HPDE6-E6E7 (cell line): ENCODE measurements around the gene CADM1.

Experiments
- DNase-seq: peaks from one replicate; pipeline ENCODE4 v3.0.0; 2011; ENCODE audit warnings: missing footprints; ENCODE audit errors: extremely low spot score

Gene CADM1

DNA sequence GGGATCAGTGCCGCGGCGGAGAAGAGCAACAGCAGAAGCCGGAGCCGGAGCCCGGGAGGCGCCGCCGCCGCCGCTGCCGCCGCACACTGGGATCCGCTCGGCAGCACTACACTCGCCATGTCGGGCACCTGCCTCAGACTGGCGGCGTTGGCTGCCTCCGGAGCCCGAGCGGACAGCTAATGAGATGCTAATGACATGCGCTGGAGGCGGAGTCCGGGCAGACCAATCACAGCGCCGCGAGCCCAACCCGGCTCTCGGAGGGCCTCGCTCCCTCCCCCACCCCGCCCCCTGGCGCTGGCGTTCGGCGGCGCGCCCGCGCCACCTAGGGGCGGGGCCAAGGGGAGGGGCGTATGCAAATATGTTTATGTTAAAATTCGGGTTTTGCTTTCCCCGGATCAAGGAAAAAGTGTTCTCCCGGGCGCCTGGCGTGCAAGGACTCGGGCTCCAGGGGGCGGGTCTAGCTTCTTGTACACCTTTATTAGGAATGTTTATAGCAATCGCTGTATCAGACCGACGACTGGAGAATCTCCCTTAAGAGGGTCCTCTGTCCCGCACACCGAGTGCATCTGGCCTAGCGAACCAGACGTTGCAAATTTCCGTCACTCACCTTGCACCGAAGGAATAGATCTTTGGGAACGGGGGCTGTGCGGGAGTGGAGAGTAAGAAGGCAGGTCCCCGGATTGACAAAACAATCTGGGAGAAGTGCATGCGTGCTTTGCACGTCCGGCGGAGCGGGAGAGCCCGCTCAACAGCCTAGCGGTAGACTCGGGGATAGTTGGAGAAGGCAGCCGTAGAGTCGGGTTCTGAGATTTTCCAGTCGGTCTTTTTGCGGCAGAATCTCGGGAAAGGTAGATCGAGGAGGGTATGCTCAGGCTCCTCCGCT is at the start of gene CADM1:
CADM1 (minus strand) TSS at position 140 of the 883 bp plus-strand sequence.
- no peak for DNase-seq

GRCh38 chr11:115552773-115553438 is 48.7 kb upstream of the CADM1 start:
- no peak for DNase-seq

GRCh38 chr11:115552151-115552772 is 48.0 kb upstream of the CADM1 start:
- no peak for DNase-seq

DNA sequence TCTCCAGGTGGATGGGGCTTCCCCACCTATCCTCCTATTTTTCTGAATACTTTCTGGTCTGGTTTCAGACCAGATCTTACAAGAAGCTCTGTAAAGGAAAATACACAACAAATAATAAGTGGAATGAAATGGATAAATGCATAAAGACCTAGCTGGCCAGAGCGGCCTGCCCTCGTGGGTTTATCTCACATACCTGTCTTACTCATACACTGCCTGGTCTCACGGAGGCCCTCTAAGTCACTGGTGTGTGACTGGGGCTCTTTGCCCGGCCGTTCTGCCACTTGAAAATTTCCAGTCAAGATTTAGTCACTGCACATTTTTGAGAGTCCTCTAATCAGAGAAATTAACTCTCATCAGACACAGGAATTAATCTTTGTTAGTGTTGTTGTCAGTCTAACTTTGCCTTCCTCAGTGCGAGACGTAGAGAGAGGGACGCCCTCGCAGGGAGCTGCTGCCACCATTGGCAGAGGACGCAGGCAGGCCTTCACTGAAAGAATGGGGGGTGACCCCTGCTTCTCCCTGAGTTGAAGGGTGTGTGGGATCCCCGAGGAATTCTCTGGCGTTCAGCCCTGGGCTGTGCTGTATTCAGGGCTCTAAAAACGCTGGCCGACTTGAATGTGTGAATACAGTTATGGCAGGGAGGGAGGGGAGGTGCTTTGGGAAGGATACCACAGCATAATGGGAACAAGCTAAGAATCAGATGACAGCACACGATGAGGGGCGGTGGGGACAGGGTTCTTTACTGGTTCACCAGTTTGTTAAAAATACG is 46.3 kb upstream of the CADM1 start:
- no peak for DNase-seq

- DNase-seq, result no peak
Measured at GRCh38 chr11:115548878-115549528, 44.8 kb upstream of the CADM1 start.

- no peak for DNase-seq
Measured at GRCh38 chr11:115545581-115546210, 41.5 kb upstream of the CADM1 start.

DNA sequence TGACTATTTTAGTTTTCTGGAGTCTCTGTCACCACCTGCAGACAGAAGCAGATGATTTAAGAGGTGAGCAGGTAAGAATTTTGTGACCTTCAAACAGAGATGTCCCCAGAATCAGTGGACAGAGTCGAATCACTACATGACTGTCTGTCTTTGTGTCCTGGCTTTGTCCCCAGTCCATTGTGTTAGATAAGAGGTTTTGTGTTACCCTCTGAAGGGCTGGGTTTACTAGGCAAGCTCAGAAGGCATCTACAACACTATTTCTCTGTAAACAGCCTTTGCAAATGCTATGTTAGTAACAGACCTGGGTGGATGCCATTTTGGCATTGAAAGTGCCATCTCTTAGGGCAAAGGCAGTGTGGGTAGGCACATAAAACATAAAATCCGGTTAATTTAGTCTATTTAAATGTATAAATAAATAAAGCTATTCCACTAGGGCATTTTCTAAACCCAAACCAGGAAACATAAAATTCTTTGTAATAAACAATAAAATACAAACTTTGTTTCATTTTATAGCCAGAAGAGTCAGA is 40.3 kb upstream of the CADM1 start:
- DNase-seq, result no peak

DNA sequence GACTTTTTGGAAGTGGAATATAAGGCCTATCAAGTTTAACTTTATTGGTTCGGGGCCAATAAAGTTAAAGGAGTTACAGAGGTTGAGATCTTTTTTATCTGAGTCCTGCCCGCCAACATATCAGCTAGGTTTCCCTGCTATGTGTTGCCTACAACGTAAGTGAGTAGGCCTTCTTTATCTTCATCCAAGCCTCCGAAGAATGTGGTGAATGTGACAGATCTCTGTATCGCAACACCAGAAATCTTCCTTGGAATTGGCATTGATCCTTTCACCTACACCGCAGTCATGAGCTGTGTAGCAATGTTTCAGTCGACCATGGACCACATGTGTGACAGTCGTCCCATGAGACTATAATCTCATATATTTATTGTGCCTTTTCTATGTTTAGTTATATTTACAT is 37.3 kb upstream of the CADM1 start:
- DNase-seq, result no peak

DNA sequence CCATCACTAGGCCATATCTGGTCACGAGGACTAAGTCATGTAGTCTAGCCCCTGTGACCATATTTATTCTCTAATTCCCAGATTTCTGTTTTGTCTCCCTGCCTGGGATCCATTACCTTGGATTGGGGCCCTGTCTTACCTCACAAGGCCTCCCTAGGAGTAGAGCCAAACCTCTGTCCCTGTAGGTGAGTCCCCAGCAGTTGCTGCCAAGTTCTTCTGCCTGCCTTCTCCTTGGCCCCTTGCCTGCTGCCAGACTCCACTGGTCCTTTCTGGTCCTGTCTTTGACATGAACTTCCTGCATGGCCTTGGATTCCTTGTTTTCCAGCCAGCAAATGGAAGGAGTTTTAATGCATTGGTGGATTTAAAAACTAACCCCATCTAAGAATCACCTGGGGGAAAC is 35.6 kb upstream of the CADM1 start:
- DNase-seq, result no peak

- no peak for DNase-seq
Measured at GRCh38 chr11:115535781-115536180, 31.6 kb upstream of the CADM1 start.

- DNase-seq, result no peak
Measured at GRCh38 chr11:115530752-115531151, 26.5 kb upstream of the CADM1 start.

- DNase-seq, result no peak
Measured at GRCh38 chr11:115528225-115528624, 24.0 kb upstream of the CADM1 start.

- DNase-seq, result no peak
Measured at GRCh38 chr11:115527534-115528125, 23.4 kb upstream of the CADM1 start.

DNA sequence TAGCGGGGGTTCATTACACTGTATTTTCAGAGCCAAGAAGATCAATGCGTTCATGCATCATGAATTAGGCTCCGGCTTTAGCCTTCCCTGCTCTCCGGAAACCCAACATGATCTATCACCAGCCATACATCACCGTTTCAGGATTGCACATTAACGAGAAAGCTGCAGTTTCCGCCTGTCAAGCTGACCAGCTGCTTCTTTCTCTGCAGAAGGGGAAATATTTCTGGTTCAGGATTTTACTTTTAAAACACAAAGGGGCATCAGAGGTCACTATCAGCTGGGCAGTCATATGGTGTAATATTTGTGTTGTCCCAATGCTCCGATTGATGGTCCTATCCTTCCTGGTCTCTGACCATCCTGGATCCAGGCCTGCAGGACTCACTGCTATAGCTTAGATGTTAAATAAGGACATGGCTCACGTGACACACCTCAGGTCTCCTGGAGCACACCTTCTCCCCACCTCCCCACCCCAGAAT is 21.4 kb upstream of the CADM1 start:
- no peak for DNase-seq

- DNase-seq, result no peak
Measured at GRCh38 chr11:115524572-115524971, 20.4 kb upstream of the CADM1 start.

DNA sequence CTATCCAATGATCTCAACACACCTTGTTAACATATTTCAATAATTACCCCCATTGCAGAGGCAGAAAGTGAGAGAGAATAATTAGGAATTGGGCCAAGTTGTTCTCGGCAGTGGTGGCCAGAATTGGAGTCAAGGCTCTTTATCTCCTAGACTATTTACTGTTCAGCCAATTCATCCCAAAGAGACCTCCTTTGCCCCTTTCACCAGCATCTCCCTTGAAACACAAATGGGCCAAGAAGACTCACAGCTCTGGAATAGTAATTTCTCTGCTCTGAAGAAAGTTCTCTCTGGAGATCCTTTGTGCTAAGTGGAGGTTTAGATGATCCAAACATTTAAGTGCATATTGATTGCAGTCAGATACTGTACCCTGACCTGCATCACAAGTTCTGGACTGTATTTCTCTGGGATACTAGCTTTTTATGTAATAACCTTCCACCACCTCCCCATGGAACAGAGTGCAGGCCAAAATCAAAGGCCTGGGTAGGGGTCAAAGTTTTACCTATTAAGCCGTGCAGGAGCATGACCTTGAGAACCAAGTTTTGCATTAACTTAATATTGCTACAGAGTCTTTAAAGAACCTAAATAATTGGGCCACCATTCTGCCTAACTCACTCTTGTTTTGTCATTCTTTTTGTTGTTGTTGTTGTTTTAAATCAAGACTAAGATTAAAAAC is 19.6 kb upstream of the CADM1 start:
- no peak for DNase-seq

GRCh38 chr11:115522302-115522701 is 18.1 kb upstream of the CADM1 start:
- no peak for DNase-seq

GRCh38 chr11:115521825-115522224 is 17.6 kb upstream of the CADM1 start:
- DNase-seq, result no peak

DNA sequence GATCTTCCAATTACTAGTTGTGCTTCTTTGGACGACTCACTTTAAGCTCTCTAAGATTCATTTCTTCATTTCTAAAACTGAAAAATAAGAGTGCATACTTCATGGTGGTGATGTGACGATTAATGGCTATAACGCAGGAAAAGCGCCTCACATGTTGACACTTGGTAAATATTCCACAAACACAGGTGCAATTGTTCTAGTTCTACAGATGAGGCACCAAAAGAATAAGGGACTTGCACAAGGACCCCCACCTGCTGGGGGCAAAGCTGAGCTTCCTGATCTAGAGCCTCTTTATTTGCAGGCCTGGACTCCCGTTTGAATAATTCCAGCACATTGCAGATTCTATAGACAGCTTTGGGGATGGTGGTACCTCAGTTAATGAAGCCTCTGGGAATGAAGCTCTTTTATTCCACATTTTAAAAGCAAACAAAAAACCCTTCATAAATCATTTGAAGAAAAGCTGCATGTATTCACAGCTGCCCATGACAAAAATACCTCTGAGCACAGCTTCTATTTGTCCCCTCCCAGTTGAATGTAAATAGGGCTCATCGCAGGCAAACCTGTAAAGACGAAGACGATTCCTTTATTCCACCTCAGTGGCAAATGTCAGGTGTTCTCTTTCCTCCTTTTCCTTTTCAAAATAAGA is 14.9 kb upstream of the CADM1 start:
- no peak for DNase-seq
